CD4-positive, alpha-beta T cell treated with Interleukin-21 for 1 hour (primary cell): ENCODE data around the gene VEPH1.

ENCODE experiments used
- DNase-seq: peaks from one replicate; pipeline ENCODE4 v3.0.0-alpha.2; 2020

Gene VEPH1

GRCh38 chr3:157297328-157297915 lies 205.8 kb downstream of the VEPH1 start:
- no peak for DNase-seq

- DNase-seq = no peak
Measured at GRCh38 chr3:157294953-157295352, 208.3 kb downstream of the VEPH1 start.

GRCh38 chr3:157294491-157294890 lies 208.7 kb downstream of the VEPH1 start:
- no peak for DNase-seq

- no peak for DNase-seq
Measured at GRCh38 chr3:157290766-157291165, 212.4 kb downstream of the VEPH1 start.

GRCh38 chr3:157285966-157286365 lies 217.2 kb downstream of the VEPH1 start:
- no peak for DNase-seq

GRCh38 chr3:157285141-157285540 lies 218.1 kb downstream of the VEPH1 start:
- DNase-seq = no peak

GRCh38 chr3:157284688-157285087 lies 218.5 kb downstream of the VEPH1 start:
- DNase-seq = no peak

GRCh38 chr3:157282261-157283191 lies 220.7 kb downstream of the VEPH1 start:
- no peak for DNase-seq

- no peak for DNase-seq
Measured at GRCh38 chr3:157280786-157281185, 222.4 kb downstream of the VEPH1 start.

- DNase-seq = no peak
Measured at GRCh38 chr3:157280354-157280753, 222.9 kb downstream of the VEPH1 start.

GRCh38 chr3:157279237-157279636 lies 224.0 kb downstream of the VEPH1 start:
- DNase-seq = no peak

GRCh38 chr3:157276801-157277200 lies 226.4 kb downstream of the VEPH1 start:
- DNase-seq = no peak

GRCh38 chr3:157275832-157276231 lies 227.4 kb downstream of the VEPH1 start:
- DNase-seq = no peak

GRCh38 chr3:157274644-157275137 lies 228.5 kb downstream of the VEPH1 start:
- DNase-seq = no peak

- DNase-seq = no peak
Measured at GRCh38 chr3:157271283-157271882, 231.8 kb downstream of the VEPH1 start.

GRCh38 chr3:157268026-157268425 lies 235.2 kb downstream of the VEPH1 start:
- DNase-seq = no peak

- no peak for DNase-seq
Measured at GRCh38 chr3:157265931-157266330, 237.3 kb downstream of the VEPH1 start.

- no peak for DNase-seq
Measured at GRCh38 chr3:157263027-157263426, 240.2 kb downstream of the VEPH1 start.

GRCh38 chr3:157261000-157261399 lies 242.2 kb downstream of the VEPH1 start:
- no peak for DNase-seq

- no peak for DNase-seq
Measured at GRCh38 chr3:157259825-157260224, 243.4 kb downstream of the VEPH1 start.

GRCh38 chr3:157257101-157257500 lies 246.1 kb downstream of the VEPH1 start:
- DNase-seq = no peak

- no peak for DNase-seq
Measured at GRCh38 chr3:157255797-157256196, 247.4 kb downstream of the VEPH1 start.

GRCh38 chr3:157251685-157252084 lies 251.5 kb downstream of the VEPH1 start:
- no peak for DNase-seq

GRCh38 chr3:157249606-157250005 lies 253.6 kb downstream of the VEPH1 start:
- no peak for DNase-seq
